SK-N-SH (cell line): Measurements from ENCODE around the gene VIPR2. TPM values are rescaled to one million over a fixed set of nuclear protein-coding genes. Genes with fewer than 3 reads are reported as not detected.

Experiments used
- CTCF ChIA-PET: fragments of 300-600, 350-600 bp; formaldehyde crosslinking; extraction: SDS; loops from one replicate; lab custom pipeline; 2021; lab: Yijun Ruan, JAX
- POLR2A ChIA-PET: fragments of 350-600 bp; sonication (Branson Sonifier 250); formaldehyde crosslinking; extraction: SDS; loops from one replicate; lab custom pipeline; 2020; ENCODE audit warnings: antibody characterized with exemption, inconsistent platforms; lab: Yijun Ruan, JAX
- DNase-seq: peaks from one replicate; pipeline ENCODE4 v3.0.0; 2012
- H2AFZ ChIP-seq: fragments of 200-600 bp; sonication (generic); 2 replicates; pipeline ENCODE4 v1.8.1; 2016; ENCODE audit warnings: antibody characterized with exemption, mild to moderate bottlenecking, low read depth
- H3F3A ChIP-seq: fragments of 200-600 bp; sonication (generic); replicated peaks from 2 replicates; pipeline ENCODE3; 2016; ENCODE audit warnings: antibody characterized with exemption, mild to moderate bottlenecking; ENCODE audit not compliant: insufficient read depth
- H3K27ac ChIP-seq, 2 experiments: fragments of 200-500 bp in 1 of 2; fragments of 200-600 bp in 1 of 2; sonication (Bioruptor generic) in 1 of 2; sonication (generic), shearing (Covaris generic) in 1 of 2; 2 replicates each; pipeline versions ENCODE4 v1.5.1 to v1.6.1; 2014 to 2016; ENCODE audit warnings: low read depth in 2 of 2, inconsistent platforms in 1 of 2, low read length in 1 of 2, mild to moderate bottlenecking in 1 of 2, mixed read lengths in 1 of 2
- H3K27me3 ChIP-seq: fragments of 200-600 bp; sonication (generic), shearing (Covaris generic); 2 replicates; pipeline ENCODE4 v1.6.1; 2016; ENCODE audit warnings: mixed run types; ENCODE audit not compliant: insufficient read depth
- H3K36me3 ChIP-seq, 2 experiments: fragments of 200-500 bp in 1 of 2; fragments of 200-600 bp in 1 of 2; sonication (Bioruptor generic) in 1 of 2; sonication (generic) in 1 of 2; replicated peaks in 1 of 2; 2 replicates each; pipeline versions ENCODE3 to v1.5.1; 2014 to 2016; ENCODE audit warnings: low read length in 1 of 2, mild to moderate bottlenecking in 1 of 2; ENCODE audit not compliant: insufficient read depth in 2 of 2, control insufficient read depth in 1 of 2
- H3K4me1 ChIP-seq, 2 experiments: fragments of 200-500 bp in 1 of 2; fragments of 200-600 bp in 1 of 2; sonication (Bioruptor generic) in 1 of 2; sonication (generic), shearing (Covaris generic) in 1 of 2; 2 replicates each; pipeline versions ENCODE4 v1.5.1 to v1.6.1; 2014 to 2016; ENCODE audit warnings: low read depth in 1 of 2, low read length in 1 of 2, mixed run types in 1 of 2; ENCODE audit not compliant: insufficient read depth in 2 of 2, control insufficient read depth in 1 of 2
- H3K4me2 ChIP-seq: fragments of 200-600 bp; sonication (generic), shearing (Covaris generic); 2 replicates; pipeline ENCODE4 v1.6.1; 2017; ENCODE audit warnings: mixed run types
- H3K4me3 ChIP-seq, 2 experiments: fragments of 200-500 bp in 1 of 2; fragments of 200-600 bp in 1 of 2; sonication (Bioruptor generic) in 1 of 2; sonication (generic), shearing (Covaris generic) in 1 of 2; 2 replicates each; pipeline versions ENCODE4 v1.5.1 to v1.8.1; 2014 to 2016; ENCODE audit warnings: low read depth in 2 of 2, inconsistent platforms in 1 of 2, low read length in 1 of 2, mild to moderate bottlenecking in 1 of 2, mixed read lengths in 1 of 2, moderate library complexity in 1 of 2
- H3K79me2 ChIP-seq: fragments of 200-600 bp; sonication (generic); 2 replicates; pipeline ENCODE4 v1.8.1; 2017; ENCODE audit warnings: mild to moderate bottlenecking; ENCODE audit not compliant: insufficient read depth
- H3K9ac ChIP-seq: fragments of 200-600 bp; sonication (generic); 2 replicates; pipeline ENCODE4 v1.6.1; 2017; ENCODE audit warnings: mixed run types
- H3K9me2 ChIP-seq: fragments of 200-600 bp; sonication (generic); 2 replicates; pipeline ENCODE4 v1.6.1; 2017; ENCODE audit warnings: mixed run types
- H3K9me3 ChIP-seq: fragments of 200-600 bp; sonication (generic); 2 replicates; pipeline ENCODE4 v1.6.1; 2017; ENCODE audit warnings: mixed run types, mild to moderate bottlenecking, moderate library complexity
- H4K20me1 ChIP-seq: fragments of 200-600 bp; sonication (generic); 2 replicates; pipeline ENCODE4 v1.6.1; 2017; ENCODE audit warnings: mild to moderate bottlenecking, mixed run types; ENCODE audit not compliant: insufficient read depth
- CHD2 ChIP-seq: fragments of 150-350 bp; IDR thresholded peaks from 2 replicates; pipeline ENCODE4 v1.6.1; 2018; ENCODE audit warnings: low read length; ENCODE audit not compliant: partially characterized antibody
- ELF1 ChIP-seq: IDR thresholded peaks from 2 replicates; pipeline ENCODE4 v1.4.0; 2012
- FOXM1 ChIP-seq: IDR thresholded peaks from 2 replicates; pipeline ENCODE4 v1.4.0; 2012; ENCODE audit warnings: low read depth, mild to moderate bottlenecking
- IRF3 ChIP-seq: fragments of 150-350 bp; IDR thresholded peaks from 2 replicates; pipeline ENCODE4 v1.6.1; 2016; ENCODE audit warnings: mild to moderate bottlenecking, low read depth, low read length
- RCOR1 ChIP-seq: fragments of 150-350 bp; IDR thresholded peaks from 2 replicates; pipeline ENCODE4 v1.6.1; 2017; ENCODE audit warnings: antibody characterized with exemption, low read length
- REST ChIP-seq: IDR thresholded peaks from 2 replicates; pipeline ENCODE4 v1.6.1; 2012; ENCODE audit warnings: mild to moderate bottlenecking, low read depth, low read length, moderate library complexity
- RXRA ChIP-seq: IDR thresholded peaks from 2 replicates; pipeline ENCODE4 v1.4.0; 2012; ENCODE audit warnings: low read depth, mild to moderate bottlenecking, borderline replicate concordance
- SMC3 ChIP-seq: IDR thresholded peaks from 2 replicates; pipeline ENCODE4 v1.6.1; 2012; ENCODE audit warnings: low read depth, low read length, improper control_type of control experiment
- USF1 ChIP-seq: IDR thresholded peaks from 2 replicates; pipeline ENCODE4 v1.4.0; 2012; ENCODE audit warnings: low read depth, borderline replicate concordance
- WGBS: methylation state at CpG from one replicate; pipeline ENCODE4 v1.1.6; 2017; ENCODE audit warnings: low lambda C conversion rate; 5-methylcytosine and 5-hydroxymethylcytosine counted together
- polyA plus RNA-seq, 3 experiments: library from polyadenylated mRNA; depleted of rRNA; stranded (reverse); fragments of >200 nt; gene quantifications; 2 replicates each; pipeline ENCODE4 v1.2.3, GENCODE V29; 2012
- TF ChIP-seq, protein P1 (sequence below): fragments of 150-350 bp; IDR thresholded peaks from 2 replicates; pipeline ENCODE4 v1.6.1; 2017; ENCODE audit warnings: antibody characterized with exemption, low read length, low read depth, borderline replicate concordance

The VIPR2 gene
- polyA plus RNA-seq, 1 of the 3 experiments (the other 2 are of a cell fraction), result not detected

DNA sequence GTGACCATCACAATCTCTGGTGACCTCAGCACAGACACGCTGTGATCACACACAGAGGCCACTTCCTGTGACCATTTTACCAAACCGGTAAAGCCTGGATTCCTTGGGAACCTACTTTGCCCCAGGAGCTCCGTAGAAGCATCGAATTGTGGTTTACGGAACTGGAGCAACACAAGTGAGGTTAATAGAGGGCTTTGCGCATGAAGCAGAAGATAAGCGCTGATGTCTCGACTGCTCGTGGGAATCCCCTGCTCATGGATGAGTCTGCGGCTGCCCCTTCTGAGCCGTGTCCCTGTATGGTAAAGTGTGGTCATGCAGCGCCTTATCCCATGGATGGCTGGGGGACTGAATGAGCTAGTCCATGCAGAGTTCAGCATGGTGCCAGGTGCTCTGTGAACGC lies 53.6 kb downstream of the VIPR2 start (continued):
- TF ChIP-seq USF1 (no peak), RCOR1 (no peak), FOXM1 (no peak), REST (no peak), ELF1 (no peak)
- TF ChIP-seq, protein P1, sequence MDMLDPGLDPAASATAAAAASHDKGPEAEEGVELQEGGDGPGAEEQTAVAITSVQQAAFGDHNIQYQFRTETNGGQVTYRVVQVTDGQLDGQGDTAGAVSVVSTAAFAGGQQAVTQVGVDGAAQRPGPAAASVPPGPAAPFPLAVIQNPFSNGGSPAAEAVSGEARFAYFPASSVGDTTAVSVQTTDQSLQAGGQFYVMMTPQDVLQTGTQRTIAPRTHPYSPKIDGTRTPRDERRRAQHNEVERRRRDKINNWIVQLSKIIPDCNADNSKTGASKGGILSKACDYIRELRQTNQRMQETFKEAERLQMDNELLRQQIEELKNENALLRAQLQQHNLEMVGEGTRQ, result no peak

DNA sequence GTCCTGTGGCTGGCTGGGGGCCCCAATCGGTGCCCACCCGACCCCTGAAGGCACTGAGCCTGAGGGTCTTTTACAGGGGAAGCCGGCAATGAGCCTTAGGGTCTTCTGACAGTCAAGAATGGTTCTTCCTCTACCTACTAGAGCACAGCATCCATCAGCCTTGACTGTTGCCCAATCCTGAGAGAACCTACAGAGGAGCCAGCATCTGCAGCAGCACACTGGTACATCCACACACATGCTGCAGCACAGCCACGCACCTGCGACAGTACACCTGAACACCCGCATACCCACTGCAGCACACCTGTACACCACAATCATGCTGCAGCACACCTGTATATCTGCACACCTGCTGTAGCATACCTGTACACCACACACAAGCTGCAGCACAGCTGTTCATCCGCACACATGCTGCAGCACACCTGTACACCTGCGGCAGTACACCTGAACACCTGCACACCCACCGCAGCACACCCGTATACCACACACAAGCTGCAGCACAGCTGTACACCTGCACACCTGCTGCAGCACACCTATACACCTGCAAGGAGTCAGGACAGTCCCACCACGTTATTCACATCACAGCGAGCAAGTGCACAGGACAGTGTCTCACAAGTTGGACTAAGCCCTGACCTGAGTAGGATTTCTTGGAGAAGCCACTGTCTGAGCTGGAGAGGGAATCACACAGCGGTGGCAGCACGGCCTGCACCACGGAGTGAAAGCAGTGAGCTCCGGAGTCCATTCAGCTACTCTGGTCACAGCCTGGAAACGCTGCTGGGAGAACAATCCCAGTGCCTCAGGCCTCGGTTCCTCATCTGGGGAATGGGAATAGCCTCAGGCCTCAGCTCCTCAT lies 56.4 kb downstream of the VIPR2 start:
- Histone ChIP-seq H3K27ac (no peak overlapping the region), H3K9me2 (no peaks in the 10 kb centered on the region), H3K4me1 (peaks cover 0 to 12% of the 10 kb centered on the region in 2 experiments; a peak in 1 of 4 replicates), H3K36me3 (no peaks in the 10 kb centered on the region), H2AFZ (no peak overlapping the region)
- WGBS, result 62% methylated on average over 17 of the region's 18 CpGs
- TF ChIP-seq FOXM1 (no peak), IRF3 (no peak), USF1 (no peak), SMC3 (no peak), CHD2 (no peak), RXRA (no peak)
- TF ChIP-seq, all 33 proteins: peak for 0
- H3F3A ChIP-seq, result no peaks in the 10 kb centered on the region
- no peaks in the 10 kb centered on the region for H3K79me2 ChIP-seq
- H3K9me3 ChIP-seq, result no peaks in the 10 kb centered on the region; the same call in 1 of the 2 replicates
- no peak overlapping the region for H3K4me2 ChIP-seq
- POLR2A ChIA-PET, result no interaction called here
- no peaks in the 10 kb centered on the region for H3K27me3 ChIP-seq
- CTCF ChIA-PET, result no interaction called here
- no peak overlapping the region for H3K4me3 ChIP-seq
- no peaks in the 10 kb centered on the region for H4K20me1 ChIP-seq
- H3K9ac ChIP-seq, result no peak overlapping the region
- DNase-seq, result no peak
